GM19397 (cell line): ENCODE data around the gene TDP2.
"Not testable (repeated sequence)": the region's sequence is repeated elsewhere in the genome, so short reads cannot be mapped to it uniquely, and the experiment has no call there.

ENCODE experiments used
- ATAC-seq: cut with Tn5 transposase; IDR thresholded peaks from one replicate; pipeline ENCODE4 v1.9.1; 2021; ENCODE audit warnings: mild to moderate bottlenecking, moderate library complexity; ENCODE audit not compliant: unreplicated experiment

The TDP2 gene

DNA sequence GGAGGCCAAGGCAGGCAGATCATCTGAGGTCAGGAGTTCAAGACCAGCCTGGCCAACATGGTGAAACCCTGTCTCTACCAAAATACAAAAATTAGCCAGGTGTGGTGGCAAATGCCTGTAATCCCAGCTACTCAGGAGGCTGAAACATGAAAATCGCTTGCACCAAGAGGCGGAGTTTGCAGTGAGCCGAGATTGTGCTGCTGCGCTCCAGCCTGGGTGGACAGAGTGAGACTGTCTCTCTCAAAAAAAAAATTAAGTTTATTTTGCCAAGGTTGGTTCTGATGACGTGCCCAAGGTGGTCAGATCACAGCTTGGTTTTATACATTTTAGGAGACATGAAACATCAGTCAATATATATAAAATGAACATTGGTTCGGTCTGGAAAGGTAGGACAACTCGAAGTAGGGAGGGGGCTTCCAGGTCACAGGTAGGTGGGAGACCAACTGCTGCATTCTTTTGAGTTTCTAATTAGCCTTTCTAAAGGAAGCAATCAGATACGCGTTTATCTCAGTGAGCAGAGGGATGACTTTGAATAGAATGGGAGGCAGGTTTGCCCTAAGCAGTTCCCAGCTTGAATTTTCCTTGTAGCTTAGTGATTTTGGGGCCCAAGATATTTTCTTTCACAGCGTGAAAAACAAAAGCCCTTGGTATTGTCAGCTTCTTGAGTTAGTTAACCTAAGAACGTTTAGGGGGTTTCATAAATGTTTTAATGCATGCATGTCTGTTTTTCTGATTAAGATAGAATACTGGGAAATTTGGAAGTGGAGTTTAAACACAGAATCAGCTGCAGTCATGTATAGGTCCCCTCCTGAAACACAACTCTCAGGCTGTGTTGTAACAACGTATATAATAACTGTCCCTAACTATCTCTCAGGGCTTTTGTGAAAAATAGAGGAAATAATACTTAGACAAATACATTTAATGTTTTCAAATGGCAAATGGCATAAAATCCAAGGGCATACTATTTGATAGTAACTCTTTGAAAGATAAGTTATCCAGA lies 16.9 kb upstream of the TDP2 start:
- no peak for ATAC-seq

DNA sequence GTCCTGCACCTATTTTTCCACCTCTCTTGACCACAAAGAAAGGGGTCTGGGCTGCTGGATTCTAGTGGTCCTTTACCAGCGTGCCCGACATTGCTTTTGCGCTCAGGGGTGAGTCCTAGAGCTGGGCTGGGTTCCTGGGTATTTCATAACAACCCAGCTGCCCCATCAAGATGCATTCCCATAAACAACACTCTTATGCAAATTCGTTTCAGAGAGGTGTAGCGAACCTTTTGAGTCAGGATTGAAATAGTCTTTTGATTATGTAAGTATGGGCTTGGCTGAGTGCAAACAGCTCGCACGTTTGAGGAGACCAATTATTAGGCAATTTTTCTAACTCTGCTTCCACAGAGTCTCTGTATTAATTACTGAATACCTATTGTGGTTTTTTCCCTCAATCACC lies 13.9 kb upstream of the TDP2 start:
- no peak for ATAC-seq

DNA sequence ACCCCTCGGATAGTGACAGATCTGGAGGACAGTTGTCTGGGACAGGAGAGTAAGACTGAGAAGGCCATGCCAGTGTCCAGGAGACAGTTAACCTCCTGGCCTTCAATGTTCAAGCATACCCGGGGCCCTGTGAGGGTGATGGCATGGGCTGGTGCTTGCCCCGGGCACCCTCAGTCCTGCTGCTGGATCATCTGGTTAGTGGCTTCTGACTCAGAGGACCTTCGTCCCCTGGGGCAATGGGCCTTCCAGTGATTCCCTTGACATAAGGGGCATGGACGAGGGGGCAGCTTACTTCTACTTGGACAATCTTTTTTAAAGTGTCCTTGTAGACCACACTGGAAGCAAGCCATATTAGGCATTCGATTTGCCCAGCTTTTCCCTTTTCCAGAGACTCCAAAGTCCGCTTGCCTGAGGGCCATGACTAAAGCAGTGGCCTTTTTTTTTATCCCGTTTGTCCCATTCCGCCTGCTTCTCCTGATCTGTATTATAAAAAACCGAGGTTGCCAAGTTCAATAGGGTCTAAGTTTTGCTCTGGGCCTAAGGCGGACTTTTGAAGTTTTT lies 12.2 kb upstream of the TDP2 start:
- ATAC-seq = not testable (repeated sequence)

DNA sequence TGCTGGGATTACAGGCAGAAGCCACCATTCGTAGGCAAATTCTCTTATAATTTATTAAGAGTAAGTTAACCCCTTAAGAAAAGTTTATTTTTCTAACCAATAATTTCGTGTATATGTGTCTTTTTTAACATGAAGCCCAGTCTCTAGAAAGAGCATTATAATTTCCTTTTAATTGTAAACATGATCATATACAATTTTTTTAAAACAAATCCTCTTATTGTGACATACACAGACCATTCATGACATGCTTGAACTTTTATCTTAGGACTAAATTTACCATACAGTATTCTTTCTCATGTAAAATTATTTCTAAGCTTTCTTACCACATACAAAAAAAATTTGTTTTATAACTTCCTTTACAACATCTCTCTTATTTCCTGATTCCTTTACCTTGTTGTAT lies 6.9 kb upstream of the TDP2 start:
- no peak for ATAC-seq

DNA sequence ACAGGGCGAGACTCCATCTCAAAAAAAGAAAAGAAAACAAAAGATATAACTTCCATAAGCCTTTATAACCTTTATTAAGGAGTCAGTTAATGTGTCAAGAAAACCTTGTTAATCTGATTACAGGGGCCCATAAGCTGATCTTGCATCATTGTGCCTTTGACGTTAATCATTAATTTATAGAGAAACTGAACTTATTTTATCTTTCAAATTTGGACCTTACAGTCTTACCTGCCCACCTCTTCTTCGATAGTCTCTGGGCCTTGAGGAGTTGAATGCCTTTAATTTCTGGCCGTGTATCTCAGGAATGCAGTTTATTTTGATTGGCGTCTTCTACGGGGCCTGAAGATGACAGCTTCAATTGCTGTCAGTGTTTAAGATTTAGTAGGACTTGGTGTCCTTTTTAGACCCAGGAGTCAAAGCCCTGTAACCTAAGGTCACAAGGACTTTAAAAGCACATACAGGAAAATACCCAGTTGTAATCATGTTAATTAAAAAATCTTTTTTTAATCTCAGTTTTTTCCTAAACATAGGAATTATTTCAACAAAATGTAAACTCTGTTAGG lies 6.0 kb upstream of the TDP2 start:
- ATAC-seq = no peak

DNA sequence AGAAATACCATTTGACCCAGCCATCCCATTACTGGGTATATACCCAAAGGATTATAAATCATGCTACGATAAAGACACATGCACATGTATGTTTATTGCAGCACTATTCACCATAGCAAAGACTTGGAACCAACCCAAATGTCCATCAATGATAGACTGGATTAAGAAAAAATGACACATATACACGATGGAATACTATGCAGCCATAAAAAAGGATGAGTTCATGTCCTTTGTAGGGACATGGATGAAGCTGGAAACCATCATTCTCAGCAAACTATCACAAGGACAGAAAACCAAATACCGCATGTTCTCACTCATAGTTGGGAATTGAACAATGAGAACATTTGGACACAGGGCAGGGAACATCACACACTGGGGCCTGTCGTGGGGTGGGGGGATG lies 4.4 kb upstream of the TDP2 start:
- ATAC-seq = not testable (repeated sequence)

DNA sequence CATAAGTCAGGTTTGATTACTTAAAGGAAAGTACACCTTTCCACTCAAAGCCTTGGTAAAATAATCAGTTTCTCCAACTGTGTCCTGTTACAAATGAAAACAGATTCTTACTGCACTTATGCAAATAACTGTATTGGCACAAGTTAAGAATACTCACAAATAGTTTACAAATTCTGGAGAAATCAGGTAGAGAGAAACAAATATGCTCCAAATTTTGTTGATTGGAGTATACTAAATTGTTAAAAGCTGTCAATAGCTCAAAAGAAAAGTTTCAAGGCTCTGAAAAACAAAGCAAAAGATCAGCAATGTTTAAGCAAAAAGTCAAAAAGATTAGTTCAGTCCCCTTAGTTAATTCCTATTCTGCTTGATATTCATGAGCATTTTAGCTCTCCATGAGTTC lies 3.8 kb upstream of the TDP2 start:
- ATAC-seq = not testable (repeated sequence)

DNA sequence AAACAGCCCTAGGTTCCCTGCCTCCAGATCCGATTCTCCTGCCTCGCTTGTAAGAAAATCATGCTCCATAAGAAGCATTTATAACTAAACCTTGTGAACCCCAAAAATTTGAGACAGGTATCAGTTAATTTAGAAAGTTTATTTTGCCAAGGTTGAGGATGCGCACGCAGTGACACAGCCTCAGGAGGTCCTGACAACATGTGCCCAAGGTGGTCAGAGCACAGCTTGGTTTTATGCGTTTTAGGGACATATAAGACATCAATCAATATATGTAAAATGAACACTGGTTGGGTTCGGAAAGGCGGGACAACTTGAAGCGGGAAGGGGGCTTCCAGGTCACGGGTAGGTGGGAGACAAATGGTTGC lies 2.3 kb upstream of the TDP2 start:
- no peak for ATAC-seq

DNA sequence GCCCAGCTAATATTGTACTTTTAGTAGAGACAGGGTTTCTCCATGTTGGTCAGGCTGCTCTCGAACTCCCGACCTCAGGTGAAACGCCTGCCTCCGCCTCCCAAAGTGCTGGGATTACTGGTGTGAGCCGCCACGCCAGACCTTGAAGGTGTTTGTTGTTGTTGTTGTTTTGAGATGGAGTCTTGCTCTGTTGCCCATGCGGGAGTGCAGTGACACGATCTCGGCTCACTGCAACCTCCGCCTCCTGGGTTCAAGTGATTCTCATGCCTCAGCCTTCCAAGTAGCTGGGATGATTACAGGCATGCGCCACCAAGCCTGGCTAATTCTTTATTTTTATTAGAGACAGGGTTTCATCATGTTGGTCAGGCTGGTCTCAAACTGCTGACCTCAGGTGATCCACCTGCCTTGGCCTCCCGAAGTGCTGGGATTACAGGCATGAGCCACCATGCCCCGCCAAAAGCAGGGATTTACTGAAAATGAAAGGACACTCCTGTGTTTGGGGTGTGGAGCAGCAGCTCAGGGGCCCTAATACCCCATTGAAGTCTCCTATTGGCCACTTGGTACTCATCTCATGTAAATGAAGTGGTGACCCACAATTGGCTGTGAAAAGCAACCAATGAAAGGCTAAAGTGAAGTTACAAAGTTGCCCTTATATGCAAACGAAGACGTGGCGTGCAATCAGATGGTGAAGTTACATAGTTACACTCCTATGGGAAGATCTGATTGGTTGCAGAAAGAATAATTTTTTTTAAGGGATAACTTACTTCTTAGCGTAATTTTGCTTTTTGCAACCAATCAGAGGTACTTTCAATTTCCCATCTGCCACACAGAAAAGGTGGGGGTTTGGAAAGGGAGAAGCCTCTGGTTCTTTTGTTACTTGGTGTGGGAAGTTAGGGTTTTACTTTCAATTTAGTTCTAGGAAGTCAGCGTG lies 1.6 kb upstream of the TDP2 start:
- not testable (repeated sequence) for ATAC-seq

DNA sequence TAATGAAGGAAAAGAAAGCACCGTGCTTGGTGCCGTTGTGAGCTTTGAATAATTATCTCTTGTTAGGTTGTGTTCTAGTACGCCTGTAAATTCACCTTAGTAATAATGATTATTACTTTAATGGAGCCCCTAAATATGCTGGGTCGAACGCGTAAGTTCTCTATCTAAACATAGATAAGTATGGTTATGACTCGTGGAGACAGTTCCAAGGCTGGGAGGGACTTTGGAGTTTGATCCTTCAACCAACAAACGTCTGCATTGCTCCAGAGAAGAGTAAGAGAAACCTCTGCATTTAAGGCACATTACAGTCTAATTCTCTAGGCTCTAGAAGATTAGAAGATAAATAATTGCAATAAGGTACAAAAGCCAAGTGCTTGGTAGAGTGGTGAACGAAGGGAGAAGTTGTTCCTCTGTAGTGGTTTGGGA lies 692 bp upstream of the TDP2 start:
- ATAC-seq = no peak

DNA sequence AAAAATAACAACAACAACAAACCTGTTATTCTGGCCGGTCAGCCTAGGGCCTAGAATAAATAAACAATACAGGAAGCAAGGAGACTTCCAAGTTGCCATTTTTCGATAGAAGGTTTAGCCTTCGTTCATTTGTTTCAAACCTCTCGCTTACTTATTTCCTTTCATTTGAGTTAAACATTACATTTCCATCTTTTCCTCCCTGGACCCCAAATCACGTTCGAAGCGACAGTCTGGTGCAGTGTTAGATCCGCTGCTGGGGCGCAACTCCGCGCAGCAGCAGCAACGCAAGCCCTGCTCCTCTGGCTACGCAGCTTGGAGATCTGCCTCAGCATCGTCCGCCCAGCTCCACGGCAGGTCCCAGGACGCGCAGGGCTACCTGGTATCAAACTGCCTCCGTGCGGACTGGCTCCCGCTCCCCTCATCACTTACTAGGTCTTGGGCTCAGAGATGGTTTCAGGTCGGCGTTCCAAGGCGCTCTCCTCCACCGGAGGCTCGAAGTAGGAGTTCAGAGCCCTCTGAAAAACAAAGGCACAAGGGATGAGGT lies 530 bp downstream of the TDP2 start:
- peak; percentile 33 for ATAC-seq

DNA sequence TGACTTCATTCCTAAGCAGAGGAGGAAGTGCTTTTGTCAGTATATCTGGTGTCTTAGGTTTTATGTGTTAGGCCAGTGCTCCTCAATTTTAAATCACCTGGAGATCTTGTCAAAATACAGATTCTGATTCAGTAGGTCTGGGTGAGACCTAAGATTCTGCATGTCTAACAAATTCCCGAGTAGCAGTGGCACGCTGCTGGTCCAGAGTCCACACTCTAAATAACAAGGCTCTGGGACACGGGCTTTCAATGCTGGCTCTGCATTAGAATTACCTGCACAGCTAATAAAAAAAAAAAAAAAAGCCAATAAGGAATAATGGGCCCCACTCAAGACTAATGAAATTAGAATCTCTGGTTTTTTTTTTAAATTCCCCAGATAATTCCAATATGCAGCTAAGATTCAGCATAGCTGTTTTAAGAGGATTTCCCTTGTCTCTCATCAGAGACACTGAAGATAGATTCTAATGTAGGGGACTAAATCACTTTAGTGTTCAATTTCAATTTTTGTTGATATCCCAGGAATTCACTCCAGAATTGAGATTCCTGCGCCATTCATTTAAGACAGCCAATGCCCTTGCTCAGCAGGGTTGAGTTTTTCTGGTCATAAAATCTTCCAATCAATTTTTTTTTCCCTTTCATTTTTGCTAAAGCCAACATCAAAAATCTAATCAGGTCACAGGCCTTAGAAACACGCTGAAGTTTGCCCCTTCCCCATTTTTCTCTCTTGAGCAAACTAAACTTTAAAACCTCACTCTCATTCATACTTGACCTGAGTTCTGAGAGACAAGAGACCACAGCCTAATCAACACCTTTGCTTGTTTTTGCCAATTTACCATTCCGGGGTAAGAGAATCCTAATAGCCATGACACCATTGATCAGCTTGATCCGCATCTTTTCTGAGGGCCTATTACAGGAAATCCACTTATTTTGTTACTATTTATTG lies 2.4 kb downstream of the TDP2 start:
- no peak for ATAC-seq

DNA sequence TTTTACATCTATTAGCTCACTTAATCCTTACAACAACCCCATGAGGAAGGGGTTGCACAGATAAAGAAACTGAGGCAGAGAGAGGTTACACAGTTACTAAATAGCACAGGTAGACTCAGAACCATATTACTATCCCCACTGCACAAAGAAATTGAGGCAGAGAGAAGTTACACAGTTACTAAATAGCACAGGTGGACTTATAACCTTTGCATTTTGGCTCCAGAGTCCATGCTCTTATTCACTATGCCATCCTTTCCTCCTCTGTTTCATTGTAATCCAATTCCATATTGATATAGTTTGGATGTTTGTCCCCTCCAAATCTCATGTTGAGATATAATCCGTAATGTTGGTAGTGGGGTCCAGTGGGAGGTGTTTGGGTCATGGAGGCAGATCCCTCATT lies 3.5 kb downstream of the TDP2 start:
- ATAC-seq = no peak

DNA sequence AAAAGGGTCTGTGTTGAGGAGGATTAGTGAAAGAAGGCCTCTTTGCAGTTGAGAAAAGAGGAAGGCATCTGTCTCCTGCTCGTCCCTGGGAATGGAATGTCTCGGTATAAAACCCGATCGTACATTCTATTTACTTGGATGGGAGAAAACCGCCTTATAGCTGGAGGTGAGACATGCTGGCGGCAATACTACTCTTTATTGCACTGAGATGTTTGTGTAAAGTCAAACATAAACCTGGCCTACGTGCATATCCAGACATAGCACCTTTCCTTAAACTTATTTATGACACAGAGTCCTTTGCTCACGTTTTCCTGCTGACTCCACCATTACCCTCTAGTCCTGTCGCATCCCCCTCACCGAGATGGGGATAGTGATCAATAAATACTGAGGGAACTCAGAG lies 4.5 kb downstream of the TDP2 start:
- no peak for ATAC-seq

DNA sequence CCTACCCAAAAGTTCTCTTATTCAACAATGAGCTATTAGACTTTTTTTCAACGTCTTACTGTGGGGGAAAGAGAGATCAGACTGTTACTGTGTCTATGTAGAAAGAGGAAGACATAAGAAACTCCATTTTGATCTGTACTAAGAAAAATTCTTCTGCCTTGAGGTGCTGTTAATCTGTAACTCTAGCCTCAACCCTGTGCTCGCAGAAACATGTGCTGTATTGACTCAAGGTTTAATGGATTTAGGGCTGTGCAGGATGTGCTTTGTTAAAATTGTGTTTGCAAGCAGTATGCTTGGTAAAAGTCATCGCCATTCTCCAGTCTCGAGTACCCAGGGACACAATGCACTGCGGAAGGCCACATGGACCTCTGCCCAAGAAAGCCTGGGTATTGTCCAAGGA lies 4.9 kb downstream of the TDP2 start:
- not testable (repeated sequence) for ATAC-seq

DNA sequence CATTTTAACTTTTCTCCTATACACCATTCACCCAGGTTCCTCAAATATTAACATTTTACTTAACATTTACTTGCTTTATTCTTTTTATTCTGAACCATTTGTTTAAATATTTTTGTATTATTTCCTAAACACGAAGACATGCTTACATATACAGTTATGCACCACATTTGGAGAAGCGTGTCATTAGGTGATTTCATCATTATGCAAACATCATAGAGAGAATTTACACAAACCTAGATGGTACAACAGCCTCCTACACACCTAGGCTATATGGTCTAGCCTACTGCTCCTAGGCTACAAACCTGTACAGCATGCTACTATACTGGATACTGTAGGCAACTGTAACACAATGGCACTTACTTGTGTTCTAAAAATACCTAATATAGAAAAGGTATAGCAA lies 6.6 kb downstream of the TDP2 start:
- no peak for ATAC-seq

DNA sequence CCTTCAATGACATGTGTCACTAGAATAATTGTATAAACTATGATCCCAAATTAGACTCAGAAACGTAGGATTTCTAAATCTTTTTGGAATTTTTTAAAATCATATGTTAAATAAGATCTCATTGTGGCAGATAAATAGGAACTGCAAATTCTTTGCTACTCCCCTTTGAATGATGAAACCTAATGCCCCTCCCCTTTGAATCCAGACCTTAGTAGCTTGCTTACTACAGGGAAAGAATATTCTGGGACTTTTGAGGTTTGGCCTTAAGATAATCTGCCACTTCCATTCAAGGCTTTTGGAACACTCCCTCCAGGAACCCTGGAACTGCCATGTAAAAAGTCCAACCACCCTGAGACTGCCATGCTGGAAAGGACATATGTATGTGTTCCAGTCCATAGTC lies 7.1 kb downstream of the TDP2 start:
- no peak for ATAC-seq

DNA sequence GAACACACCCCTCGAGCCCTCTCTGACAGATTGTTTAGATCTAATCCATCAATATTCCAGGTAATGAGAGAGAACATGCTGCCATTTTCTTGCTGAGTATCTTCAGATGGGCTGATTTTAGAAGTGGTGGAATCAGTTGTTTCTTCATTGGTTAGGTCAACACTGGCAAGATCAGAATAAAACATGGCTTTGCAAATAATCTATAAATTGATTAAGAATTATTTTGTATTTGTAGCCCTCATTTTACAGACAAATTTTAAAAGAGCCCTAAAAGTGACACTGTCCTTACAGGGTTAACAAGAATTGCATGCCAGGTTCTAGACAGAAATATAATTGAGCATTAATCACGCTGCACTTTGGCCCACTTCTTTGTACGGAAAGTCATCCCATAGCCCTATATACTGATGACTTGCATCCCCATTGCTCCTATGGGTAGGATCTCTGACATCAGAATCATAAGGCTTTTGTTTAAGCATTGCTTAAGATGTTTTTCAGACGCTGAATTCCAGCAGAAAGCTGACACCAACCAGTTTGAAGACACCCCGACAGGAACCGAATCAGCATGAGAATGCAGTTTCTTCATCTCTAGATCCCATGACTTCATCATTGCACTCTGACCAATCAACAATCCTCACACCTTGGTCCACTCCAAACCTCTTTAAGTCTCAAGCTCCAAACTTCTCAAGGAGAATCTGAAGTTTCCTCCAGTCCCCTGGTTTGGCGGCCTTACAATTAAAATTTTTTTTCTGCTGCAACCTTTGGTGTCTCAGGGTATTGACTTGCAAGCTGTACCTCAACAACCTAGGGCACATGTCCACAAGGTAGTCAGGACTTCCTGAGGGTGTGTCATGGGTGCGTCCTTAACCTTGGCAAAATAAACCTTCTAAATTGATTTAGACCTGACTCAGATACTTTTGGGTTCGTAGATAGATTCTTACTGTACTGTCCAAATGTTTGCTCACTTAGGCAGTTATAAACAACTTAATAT lies 7.8 kb downstream of the TDP2 start:
- ATAC-seq = no peak
